Liver (tissue), 9 donors: ENCODE data around the gene CES5A. TPM values are rescaled to one million over a fixed set of nuclear protein-coding genes. Genes with fewer than 3 reads are reported as not detected.
A peak's percentile ranks its signal among the peaks of the same experiment; 100 is the strongest.
"Not testable (repeated sequence)": the region's sequence is repeated elsewhere in the genome, so short reads cannot be mapped to it uniquely, and the experiment has no call there.

Experiments used
- DNase-seq: peaks from one replicate; pipeline ENCODE4 v3.0.0-alpha.2; 2017; ENCODE audit warnings: low spot score
- H3K27ac ChIP-seq, 2 donors: one replicate each; pipeline ENCODE4 v1.7.0; 2013; ENCODE audit warnings: inconsistent platforms in 2 of 2, low read length in 2 of 2, control low read depth in 1 of 2, low read depth in 1 of 2, mild to moderate bottlenecking in 1 of 2
- H3K27me3 ChIP-seq, 4 donors: one replicate each; pipeline versions ENCODE4 v1.6.1 to v1.7.0; 2013; ENCODE audit warnings: low read length in 3 of 4, inconsistent platforms in 1 of 4, mild to moderate bottlenecking in 1 of 4, moderate library complexity in 1 of 4; ENCODE audit not compliant: control insufficient read depth in 4 of 4, insufficient read depth in 4 of 4
- H3K36me3 ChIP-seq, 4 donors: one replicate each; pipeline versions ENCODE4 v1.6.1 to v1.7.0; 2013; ENCODE audit warnings: low read length in 3 of 4, mild to moderate bottlenecking in 3 of 4, low read depth in 1 of 4, moderate library complexity in 1 of 4; ENCODE audit not compliant: control insufficient read depth in 4 of 4, insufficient read depth in 3 of 4
- H3K4me1 ChIP-seq, 4 donors: one replicate each; pipeline versions ENCODE4 v1.6.1 to v1.7.0; 2013; ENCODE audit warnings: low read length in 3 of 4, mild to moderate bottlenecking in 3 of 4, moderate library complexity in 1 of 4; ENCODE audit not compliant: control insufficient read depth in 4 of 4, insufficient read depth in 4 of 4
- H3K4me3 ChIP-seq, 3 donors: one replicate each; pipeline versions ENCODE4 v1.6.1 to v1.7.0; 2013; ENCODE audit warnings: low read length in 3 of 3, control low read depth in 1 of 3, low read depth in 1 of 3, mild to moderate bottlenecking in 1 of 3
- H3K9ac ChIP-seq, 2 donors: one replicate each; pipeline ENCODE4 v1.7.0; 2013; ENCODE audit warnings: low read length in 2 of 2, mild to moderate bottlenecking in 2 of 2, moderate library complexity in 2 of 2, control low read depth in 1 of 2, low read depth in 1 of 2
- H3K9me3 ChIP-seq, 4 donors: one replicate each; pipeline versions ENCODE4 v1.6.1 to v1.7.0; 2013; ENCODE audit warnings: low read length in 3 of 4; ENCODE audit not compliant: control insufficient read depth in 4 of 4
- ATF3 ChIP-seq: IDR thresholded peaks from 2 replicates; pipeline ENCODE4 v1.6.1; 2016; ENCODE audit warnings: antibody characterized with exemption
- CTCF ChIP-seq: fragments of 150-350 bp; IDR thresholded peaks from 2 replicates; pipeline ENCODE4 v1.5.1; 2017; ENCODE audit warnings: improper control_type of control experiment, low read depth, low read length; ENCODE audit not compliant: missing input control
- FOXA2 ChIP-seq: IDR thresholded peaks from 2 replicates; pipeline ENCODE4 v1.6.1; 2016; ENCODE audit warnings: antibody characterized with exemption
- GABPA ChIP-seq, 2 donors: IDR thresholded peaks in 1 of 2; conservative IDR thresholded peaks in 1 of 2; 2 replicates each; pipeline ENCODE4 v1.6.1; 2016; ENCODE audit warnings: antibody characterized with exemption in 2 of 2, mild to moderate bottlenecking in 1 of 2, moderate library complexity in 1 of 2
- HNF4A ChIP-seq, 2 donors: conservative IDR thresholded peaks; 2 replicates each; pipeline ENCODE4 v1.6.1; 2016; ENCODE audit warnings: antibody characterized with exemption in 2 of 2, mild to moderate bottlenecking in 2 of 2
- HNF4G ChIP-seq: IDR thresholded peaks from 2 replicates; pipeline ENCODE4 v1.6.1; 2016; ENCODE audit warnings: antibody characterized with exemption
- JUND ChIP-seq, 2 donors: IDR thresholded peaks; 2 replicates each; pipeline ENCODE4 v1.6.1; 2016; ENCODE audit warnings: antibody characterized with exemption in 2 of 2
- MAX ChIP-seq: IDR thresholded peaks from 2 replicates; pipeline ENCODE4 v1.6.1; 2016; ENCODE audit warnings: antibody characterized with exemption
- NR2F2 ChIP-seq: IDR thresholded peaks from 2 replicates; pipeline ENCODE4 v1.6.1; 2016; ENCODE audit warnings: antibody characterized with exemption
- RAD21 ChIP-seq, 2 donors: IDR thresholded peaks; 2 replicates each; pipeline ENCODE4 v1.6.1; 2016; ENCODE audit warnings: antibody characterized with exemption in 2 of 2, mild to moderate bottlenecking in 2 of 2
- REST ChIP-seq: IDR thresholded peaks from 2 replicates; pipeline ENCODE4 v1.6.1; 2016; ENCODE audit warnings: antibody characterized with exemption, mild to moderate bottlenecking
- RXRA ChIP-seq, 2 donors: IDR thresholded peaks; 2 replicates each; pipeline ENCODE4 v1.6.1; 2017 to 2018; ENCODE audit warnings: antibody characterized with exemption in 2 of 2, mild to moderate bottlenecking in 1 of 2
- TAF1 ChIP-seq: conservative IDR thresholded peaks from 2 replicates; pipeline ENCODE4 v1.6.1; 2016; ENCODE audit warnings: antibody characterized with exemption, mild to moderate bottlenecking
- YY1 ChIP-seq: IDR thresholded peaks from 2 replicates; pipeline ENCODE4 v1.6.1; 2016; ENCODE audit warnings: antibody characterized with exemption, mild to moderate bottlenecking
- ZBTB33 ChIP-seq: IDR thresholded peaks from 2 replicates; pipeline ENCODE4 v1.6.1; 2016; ENCODE audit warnings: antibody characterized with exemption
- WGBS: extraction: QIAGEN DNeasy Blood & Tissue Kit; methylation state at CpG from one replicate; pipeline ENCODE4 v1.1.7; 2013; 5-methylcytosine and 5-hydroxymethylcytosine counted together
- polyA plus RNA-seq, 2 donors: library from polyadenylated mRNA; stranded (reverse) in 1 of 2; unstranded in 1 of 2; fragments of 200-250 nt in 1 of 2; fragments of >200 nt in 1 of 2; fragmentation: Nextera tagmentation in 1 of 2; extraction: Ambion mirVana in 1 of 2; gene quantifications; one replicate each; pipeline versions ENCODE4 v1.2.1 to v1.2.3, GENCODE V29; 2013 to 2015
- total RNA-seq, 2 donors: library from RNA; depleted of rRNA; stranded (reverse); fragments of >200 nt; gene quantifications; one replicate each; pipeline ENCODE4 v1.2.3, GENCODE V29; 2014
- donor health status: healthy.
- donor health status: healthy.
- donor health status: healthy.
- donor health status: healthy.
- donor health status: healthy.

Gene CES5A
- total and polyA plus RNA-seq, 4 donors, result 0.67 to 1.5 (median 0.96) TPM; not detected in 1

- TF ChIP-seq REST, result no peak
- no peak for TF ChIP-seq RXRA (IDR thresholded peaks at IDR 0.05)
- no peak for TF ChIP-seq RAD21 (IDR thresholded peaks at IDR 0.05)
- TF ChIP-seq MAX, result no peak
These were observed 44.4 kb downstream of the CES5A start (continued) for GRCh38 chr16:55830658-55831294.

- H3K9ac ChIP-seq, H3K4me3 ChIP-seq, H3K27ac ChIP-seq, H3K27me3 ChIP-seq, H3K9me3 ChIP-seq: not testable (repeated sequence)
- DNase-seq, result peak; percentile 9
- H3K4me1 ChIP-seq, result peaks cover 4 to 58% (median 36%) of the 10 kb centered on the region in 4 donors
- H3K36me3 ChIP-seq, result peaks cover 8 to 33% (median 17%) of the 10 kb centered on the region in 4 donors
- 91% methylated on average over 3 of the region's 3 CpGs for WGBS
These were observed 45.9 kb downstream of the CES5A start for GRCh38 chr16:55829232-55829631.

- no peak overlapping the region for H3K9ac ChIP-seq
- no peak for TF ChIP-seq RXRA (IDR thresholded peaks at IDR 0.05)
- H3K4me3 ChIP-seq, result no peak overlapping the region
- 78% methylated on average over 10 of the region's 10 CpGs for WGBS
- peaks cover 8 to 33% (median 17%) of the 10 kb centered on the region in 4 donors for H3K36me3 ChIP-seq
- H3K27ac ChIP-seq, result no peak overlapping the region
- no peaks in the 10 kb centered on the region for H3K27me3 ChIP-seq
- H3K4me1 ChIP-seq, result peaks cover 2 to 53% (median 31%) of the 10 kb centered on the region in 4 donors
- DNase-seq, result no peak
- no peaks in the 10 kb centered on the region for H3K9me3 ChIP-seq
These were observed 46.5 kb downstream of the CES5A start for GRCh38 chr16:55828680-55829079.

GRCh38 chr16:55825115-55825728 is 50.0 kb downstream of the CES5A start:
- no peak for TF ChIP-seq FOXA2
- TF ChIP-seq GABPA (IDR thresholded peaks at IDR 0.05 in 1 of 2, conservative IDR thresholded peaks at IDR 0.05 in 1 of 2), result no peak
- no peak for TF ChIP-seq RAD21 (IDR thresholded peaks at IDR 0.05)
- no peak for TF ChIP-seq MAX
- TF ChIP-seq TAF1, result no peak
- no peak for TF ChIP-seq CTCF
- TF ChIP-seq HNF4A (conservative IDR thresholded peaks at IDR 0.05), result no peak
- TF ChIP-seq HNF4G, result no peak
- no peak for TF ChIP-seq ZBTB33
- no peak for TF ChIP-seq ATF3
- no peak for TF ChIP-seq JUND (IDR thresholded peaks at IDR 0.05)
- TF ChIP-seq YY1, result no peak
- TF ChIP-seq NR2F2, result no peak
- TF ChIP-seq RXRA (IDR thresholded peaks at IDR 0.05), result no peak

More at GRCh38 chr16:55825115-55825728, 50.0 kb downstream of the CES5A start:
- Histone ChIP-seq H3K4me3 (no peak overlapping the region), H3K4me1 (peaks cover 2 to 39% (median 24%) of the 10 kb centered on the region in 4 donors), H3K36me3 (peaks cover 17 to 59% (median 39%) of the 10 kb centered on the region in 4 donors), H3K9me3 (no peaks in the 10 kb centered on the region), H3K9ac (no peak overlapping the region), H3K27ac (peak overlapping the region; percentile 22 to 31), H3K27me3 (no peaks in the 10 kb centered on the region)
- 87% methylated on average over 6 of the region's 6 CpGs for WGBS
- peak; percentile 20 for DNase-seq
